ENCODE measurements around the gene TPK1.

TPK1 gene

DNA sequence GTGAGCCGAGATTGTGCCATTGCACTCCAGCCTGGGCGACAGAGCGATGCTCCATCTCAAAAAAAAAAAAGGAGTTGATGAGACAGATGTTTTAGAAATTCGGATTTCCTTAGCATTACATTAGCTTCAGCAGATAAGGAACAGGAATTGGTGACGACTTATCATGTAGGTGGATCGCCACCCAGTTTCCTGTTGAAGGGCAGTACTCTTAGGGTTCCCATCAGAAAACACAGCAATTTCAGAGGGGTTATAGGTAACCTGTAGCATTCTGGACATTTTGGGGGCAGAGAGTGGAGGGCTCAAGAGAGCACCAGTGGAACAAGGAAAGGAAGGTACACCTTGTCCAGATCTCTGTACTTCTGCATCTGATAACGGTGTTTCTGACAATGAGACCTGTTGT lies 286.0 kb downstream of the TPK1 start:
- TF ChIP-seq, protein P1, sequence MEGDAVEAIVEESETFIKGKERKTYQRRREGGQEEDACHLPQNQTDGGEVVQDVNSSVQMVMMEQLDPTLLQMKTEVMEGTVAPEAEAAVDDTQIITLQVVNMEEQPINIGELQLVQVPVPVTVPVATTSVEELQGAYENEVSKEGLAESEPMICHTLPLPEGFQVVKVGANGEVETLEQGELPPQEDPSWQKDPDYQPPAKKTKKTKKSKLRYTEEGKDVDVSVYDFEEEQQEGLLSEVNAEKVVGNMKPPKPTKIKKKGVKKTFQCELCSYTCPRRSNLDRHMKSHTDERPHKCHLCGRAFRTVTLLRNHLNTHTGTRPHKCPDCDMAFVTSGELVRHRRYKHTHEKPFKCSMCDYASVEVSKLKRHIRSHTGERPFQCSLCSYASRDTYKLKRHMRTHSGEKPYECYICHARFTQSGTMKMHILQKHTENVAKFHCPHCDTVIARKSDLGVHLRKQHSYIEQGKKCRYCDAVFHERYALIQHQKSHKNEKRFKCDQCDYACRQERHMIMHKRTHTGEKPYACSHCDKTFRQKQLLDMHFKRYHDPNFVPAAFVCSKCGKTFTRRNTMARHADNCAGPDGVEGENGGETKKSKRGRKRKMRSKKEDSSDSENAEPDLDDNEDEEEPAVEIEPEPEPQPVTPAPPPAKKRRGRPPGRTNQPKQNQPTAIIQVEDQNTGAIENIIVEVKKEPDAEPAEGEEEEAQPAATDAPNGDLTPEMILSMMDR (IDR thresholded peaks at IDR 0.05; ENCODE audit: low read depth, low read length): no peak
- Histone ChIP-seq H3K9me3 (ENCODE audit: severe bottlenecking) (no peaks in the 10 kb centered on the region), H3K27ac (no peak overlapping the region), H3K27me3 (ENCODE audit: insufficient read depth, low read depth, severe bottlenecking) (no peaks in the 10 kb centered on the region), H3K4me3 (ENCODE audit: low read depth, low read length) (no peak overlapping the region), H3K36me3 (no peaks in the 10 kb centered on the region)
- no peak for DNase-seq

DNA sequence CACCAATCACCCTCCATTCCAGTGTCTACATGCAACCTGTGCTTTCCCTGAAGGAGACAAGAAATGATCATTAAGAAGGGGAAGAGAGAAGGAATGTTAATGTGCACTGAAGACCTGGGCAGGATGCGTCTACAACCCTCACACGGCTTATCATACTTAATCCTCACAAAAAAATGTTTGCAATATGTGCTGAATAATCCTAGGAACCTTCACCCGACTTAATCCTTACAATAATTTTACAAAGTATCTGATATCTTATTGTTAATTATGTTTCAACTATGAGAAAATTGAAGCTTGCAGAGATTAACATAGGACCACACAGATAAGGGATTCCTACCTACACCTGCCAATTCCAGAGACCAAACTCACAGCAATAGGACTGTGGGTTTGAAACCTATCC lies 287.3 kb downstream of the TPK1 start:
- Histone ChIP-seq H3K9me3 (ENCODE audit: severe bottlenecking) (no peaks in the 10 kb centered on the region), H3K4me3 (ENCODE audit: low read depth, low read length) (no peak overlapping the region), H3K36me3 (no peaks in the 10 kb centered on the region), H3K27me3 (ENCODE audit: insufficient read depth, low read depth, severe bottlenecking) (no peaks in the 10 kb centered on the region), H3K27ac (no peak overlapping the region)
- TF ChIP-seq, protein P1 (IDR thresholded peaks at IDR 0.05; ENCODE audit: low read depth, low read length): no peak
- no peak for DNase-seq

DNA sequence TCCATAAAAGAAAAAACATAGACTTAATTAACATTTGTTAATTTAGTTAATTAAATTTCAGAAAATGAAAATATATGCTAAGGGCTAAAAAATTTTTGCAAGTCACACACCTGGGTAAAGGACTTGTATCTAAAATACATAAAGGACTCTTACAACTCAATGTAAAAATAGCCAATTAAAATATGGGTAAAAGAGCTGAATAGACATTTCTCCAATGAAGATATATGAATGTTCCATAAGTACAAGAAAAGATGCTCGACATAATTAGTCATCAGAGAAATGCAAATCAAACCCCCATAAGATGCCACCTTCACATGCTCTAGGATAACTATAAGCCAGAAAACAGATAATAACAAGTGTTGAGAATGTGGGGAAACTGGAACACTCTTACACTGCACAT lies 288.0 kb downstream of the TPK1 start:
- no peaks in the 10 kb centered on the region for H3K27me3 ChIP-seq (ENCODE audit: insufficient read depth, low read depth, severe bottlenecking)
- no peak overlapping the region for H3K4me3 ChIP-seq (ENCODE audit: low read depth, low read length)
- no peak for DNase-seq
- H3K36me3 ChIP-seq: no peaks in the 10 kb centered on the region
- no peak overlapping the region for H3K27ac ChIP-seq
- H3K9me3 ChIP-seq (ENCODE audit: severe bottlenecking): no peaks in the 10 kb centered on the region
- TF ChIP-seq, protein P1 (IDR thresholded peaks at IDR 0.05; ENCODE audit: low read depth, low read length): no peak

DNA sequence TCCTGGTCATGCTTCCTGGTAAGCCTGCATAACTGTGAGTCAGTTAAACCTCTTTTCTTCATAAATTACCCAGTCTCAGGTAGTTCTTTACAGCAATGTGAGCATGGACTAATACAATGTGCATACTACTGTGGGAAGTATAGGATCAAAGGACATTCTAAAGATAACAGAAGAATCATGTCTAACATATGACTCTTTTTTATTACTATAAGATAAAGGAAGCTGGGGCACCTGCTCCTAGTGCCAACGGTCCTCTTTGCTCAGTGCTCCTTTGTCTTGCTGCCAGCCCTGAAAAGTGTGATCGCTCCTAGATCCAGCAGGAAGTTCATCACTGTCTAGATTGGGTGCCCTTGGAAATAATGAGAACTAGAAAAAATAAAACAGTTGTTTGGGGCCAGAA lies 289.1 kb downstream of the TPK1 start:
- no peak overlapping the region for H3K27ac ChIP-seq
- TF ChIP-seq, protein P1 (IDR thresholded peaks at IDR 0.05; ENCODE audit: low read depth, low read length): no peak

DNA sequence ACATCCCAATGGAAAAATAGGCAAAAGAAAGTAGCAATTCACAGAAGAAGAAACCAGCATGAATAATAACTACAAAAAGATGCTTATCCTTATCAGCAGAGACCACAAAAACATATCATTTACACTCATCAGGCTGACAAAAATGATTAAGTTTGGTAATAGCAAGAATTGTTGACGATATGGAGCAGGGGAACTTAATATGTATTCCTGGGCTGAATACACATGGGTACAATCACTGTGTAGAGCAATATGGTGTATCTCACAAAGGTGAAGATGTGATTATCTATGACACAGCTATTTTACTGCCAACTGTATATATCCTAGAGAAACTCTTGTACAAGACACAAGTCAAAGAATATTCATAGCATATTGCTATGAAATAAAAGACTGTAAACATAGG lies 290.5 kb downstream of the TPK1 start:
- TF ChIP-seq, protein P1 (IDR thresholded peaks at IDR 0.05; ENCODE audit: low read depth, low read length): no peak
- H3K4me3 ChIP-seq (ENCODE audit: low read depth, low read length): no peak overlapping the region
- H3K27ac ChIP-seq: no peak overlapping the region
- H3K36me3 ChIP-seq: no peaks in the 10 kb centered on the region
- no peak for DNase-seq
- H3K9me3 ChIP-seq (ENCODE audit: severe bottlenecking): no peaks in the 10 kb centered on the region
- H3K27me3 ChIP-seq (ENCODE audit: insufficient read depth, low read depth, severe bottlenecking): no peaks in the 10 kb centered on the region

More for the DNA sequence above, 289.1 kb downstream of the TPK1 start:
- Histone ChIP-seq H3K9me3 (ENCODE audit: severe bottlenecking) (no peaks in the 10 kb centered on the region), H3K27me3 (ENCODE audit: insufficient read depth, low read depth, severe bottlenecking) (no peaks in the 10 kb centered on the region), H3K36me3 (no peaks in the 10 kb centered on the region), H3K4me3 (ENCODE audit: low read depth, low read length) (no peak overlapping the region)
- no peak for DNase-seq

DNA sequence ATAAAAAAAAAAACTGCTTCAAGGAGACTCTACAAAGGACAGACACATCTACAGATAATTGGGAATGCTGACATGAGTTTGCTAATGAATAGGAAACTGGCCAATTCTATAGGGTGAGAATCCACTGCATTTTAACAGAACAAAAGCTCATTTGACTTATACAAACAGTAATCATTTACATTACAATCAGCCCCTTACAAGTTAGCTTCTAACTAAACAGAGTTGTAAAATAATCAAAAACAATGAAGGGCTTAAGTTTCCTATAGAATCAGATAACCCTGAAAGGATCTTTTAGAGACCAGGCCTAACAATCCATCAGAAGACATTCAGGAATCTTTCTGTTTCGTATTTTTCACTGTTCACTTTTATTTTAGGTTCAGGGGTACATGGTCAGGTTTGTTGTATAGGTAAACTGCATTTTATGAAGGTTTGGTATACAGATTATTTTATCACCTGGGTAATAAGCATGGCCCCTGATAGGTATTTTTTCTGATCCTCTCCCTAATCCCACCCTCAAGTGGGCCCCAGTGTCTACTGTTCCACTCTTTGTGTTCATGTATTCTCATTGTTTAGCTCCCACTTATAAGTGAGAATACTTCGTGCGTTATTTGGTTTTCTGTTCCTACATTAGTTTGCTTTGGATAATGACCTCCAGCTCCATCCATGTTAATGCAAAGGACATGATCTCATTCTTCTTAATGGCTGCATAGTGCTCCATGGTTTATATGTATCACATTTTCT lies 301.0 kb downstream of the TPK1 start:
- Histone ChIP-seq H3K27ac (no peak overlapping the region), H3K9me3 (ENCODE audit: severe bottlenecking) (peaks cover 4% of the 10 kb centered on the region), H3K27me3 (ENCODE audit: insufficient read depth, low read depth, severe bottlenecking) (no peaks in the 10 kb centered on the region), H3K4me3 (ENCODE audit: low read depth, low read length) (no peak overlapping the region), H3K36me3 (no peaks in the 10 kb centered on the region)
- TF ChIP-seq, protein P1 (IDR thresholded peaks at IDR 0.05; ENCODE audit: low read depth, low read length): no peak
- no peak for DNase-seq

All from WERI-Rb-1 (cell line).